Keratinocyte (primary cell): ENCODE results near the gene GOLGA6A. TPM values are rescaled to one million over a fixed set of nuclear protein-coding genes. Genes with fewer than 3 reads are reported as not detected.

Source experiments
- DNase-seq: peaks from one replicate; pipeline ENCODE4 v3.0.0-alpha.2; 2011; ENCODE audit warnings: low read depth, missing footprints, low spot score
- FAIRE-seq: peaks from 2 replicates; lab custom pipeline; 2011; peaks lifted over from hg19 to GRCh38; lab: Jason Lieb, UNC
- H2AFZ ChIP-seq: 2 replicates; pipeline ENCODE4 v1.6.0; 2012; ENCODE audit warnings: low read length, control low read depth, inconsistent platforms; ENCODE audit not compliant: control insufficient read depth
- H3K27ac ChIP-seq: 2 replicates; pipeline ENCODE4 v1.5.1; 2011; ENCODE audit warnings: low read length; ENCODE audit not compliant: control insufficient read depth, insufficient read depth
- H3K27me3 ChIP-seq: 3 replicates; pipeline ENCODE4 v1.6.0; 2011; ENCODE audit warnings: low read length; ENCODE audit not compliant: control insufficient read depth, insufficient read depth; ENCODE audit errors: extremely low read depth
- H3K36me3 ChIP-seq, 2 experiments: 2 replicates in 1 of 2; 3 replicates in 1 of 2; pipeline ENCODE4 v1.5.1; 2011; ENCODE audit warnings: low read length in 2 of 2, mild to moderate bottlenecking in 1 of 2; ENCODE audit not compliant: control insufficient read depth in 2 of 2, insufficient read depth in 2 of 2; ENCODE audit errors: extremely low read depth in 1 of 2
- H3K4me1 ChIP-seq: 3 replicates; pipeline ENCODE4 v1.5.1; 2011; ENCODE audit warnings: low read length; ENCODE audit not compliant: control insufficient read depth, insufficient read depth; ENCODE audit errors: extremely low read depth
- H3K4me2 ChIP-seq: 3 replicates; pipeline ENCODE4 v1.6.0; 2011; ENCODE audit warnings: low read depth, low read length; ENCODE audit not compliant: control insufficient read depth, insufficient read depth; ENCODE audit errors: extremely low read depth
- H3K4me3 ChIP-seq, 3 experiments: fragments of 200-600 bp in 1 of 3; sonication (generic) in 1 of 3; 2 replicates in 2 of 3; 3 replicates in 1 of 3; pipeline ENCODE4 v1.5.1; 2011 to 2016; ENCODE audit warnings: low read length in 3 of 3, mild to moderate bottlenecking in 3 of 3, control low read depth in 2 of 3, inconsistent platforms in 1 of 3, low read depth in 1 of 3, mixed read lengths in 1 of 3, mixed run types in 1 of 3, moderate library complexity in 1 of 3; ENCODE audit not compliant: control insufficient read depth in 2 of 3, insufficient read depth in 2 of 3; ENCODE audit errors: extremely low read depth in 1 of 3
- H3K79me2 ChIP-seq: 2 replicates; pipeline ENCODE4 v1.6.0; 2012; ENCODE audit warnings: low read length; ENCODE audit not compliant: control insufficient read depth, insufficient read depth
- H3K9ac ChIP-seq: 3 replicates; pipeline ENCODE4 v1.6.0; 2011; ENCODE audit warnings: low read length; ENCODE audit not compliant: control insufficient read depth, insufficient read depth; ENCODE audit errors: extremely low read depth
- H3K9me1 ChIP-seq: 3 replicates; pipeline ENCODE4 v1.6.0; 2011; ENCODE audit warnings: low read length; ENCODE audit not compliant: control insufficient read depth, insufficient read depth; ENCODE audit errors: extremely low read depth
- H3K9me3 ChIP-seq: 2 replicates; pipeline ENCODE4 v1.5.1; 2012; ENCODE audit warnings: low read depth, low read length; ENCODE audit not compliant: control insufficient read depth
- H4K20me1 ChIP-seq: 3 replicates; pipeline ENCODE4 v1.6.0; 2011; ENCODE audit warnings: low read length; ENCODE audit not compliant: control insufficient read depth, insufficient read depth; ENCODE audit errors: extremely low read depth
- EZH2 ChIP-seq: IDR thresholded peaks from one replicate; pipeline ENCODE4 v1.6.1; 2012; ENCODE audit warnings: inconsistent platforms, mild to moderate bottlenecking, low read length, moderate library complexity
- dilution Hi-C: fragments of 300-500 bp; cut with MboI; formaldehyde crosslinking; loops from one replicate; pipeline ENCODE4 v1.7.0; 2020; ENCODE audit warnings: low sequenced_read_pairs; ENCODE audit not compliant: extremely low pct_ligation_motif_present
- polyA plus RNA-seq, 5 experiments: library from polyadenylated mRNA; depleted of rRNA in 3 of 5; stranded (reverse) in 3 of 5; stranded (forward) in 1 of 5; unstranded in 1 of 5; fragments of >200 nt; gene quantifications; 1 replicate in 1 of 5; 2 replicates in 3 of 5; 3 replicates in 1 of 5; pipeline versions ENCODE4 v1.2.1 to v1.2.3, GENCODE V29; 2011 to 2012; ENCODE audit warnings: missing spikeins in 2 of 5, low read depth in 1 of 5, low replicate concordance in 1 of 5
- TF ChIP-seq, protein P1 (sequence below), 3 experiments: IDR thresholded peaks in 1 of 3; conservative IDR thresholded peaks in 1 of 3; optimal IDR thresholded peaks in 1 of 3; 2 replicates in 2 of 3; 3 replicates in 1 of 3; pipeline versions ENCODE3 to v1.5.1; 2011; ENCODE audit warnings: low read length in 3 of 3, mild to moderate bottlenecking in 3 of 3, moderate library complexity in 2 of 3, control low read depth in 1 of 3, inconsistent platforms in 1 of 3; ENCODE audit not compliant: insufficient read depth in 2 of 3; ENCODE audit errors: extremely low read depth in 1 of 3

Gene GOLGA6A
- polyA plus RNA-seq, 1 donor (not counting 4 experiments of a cell fraction or from before 2014, with no cell fraction given), result not detected

DNA sequence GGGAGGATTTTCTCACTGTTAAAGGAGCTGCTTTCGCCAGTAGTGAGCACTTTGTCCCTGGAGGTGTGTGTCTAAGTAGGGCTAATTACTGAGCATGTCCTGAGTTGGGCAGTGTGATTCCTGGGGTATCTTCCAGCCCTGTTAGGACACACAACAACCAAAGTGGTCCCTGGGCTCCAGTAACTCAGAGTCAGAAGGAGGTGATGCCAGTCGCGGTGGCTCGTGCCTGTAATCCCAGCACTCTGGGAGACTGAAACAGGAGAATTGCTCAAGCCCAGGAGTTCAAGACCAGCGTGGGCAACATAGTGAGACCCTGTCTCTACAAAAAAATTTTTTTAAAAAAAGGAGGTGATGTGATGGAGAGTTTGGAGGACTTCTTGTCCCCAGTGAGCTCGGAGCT is 50.3 kb downstream of the GOLGA6A start:
- Histone ChIP-seq H3K4me3 (no peak overlapping the region), H3K27me3 (no peaks in the 10 kb centered on the region), H3K27ac (no peak overlapping the region), H3K36me3 (peaks cover 43 to 56% of the 10 kb centered on the region in 2 experiments), H3K9me1 (no peaks in the 10 kb centered on the region), H3K79me2 (peaks cover 11% of the 10 kb centered on the region), H4K20me1 (no peaks in the 10 kb centered on the region), H3K9me3 (no peaks in the 10 kb centered on the region), H3K4me1 (no peaks in the 10 kb centered on the region), H2AFZ (no peak overlapping the region), H3K9ac (no peak overlapping the region), H3K4me2 (no peak overlapping the region)
- FAIRE-seq (no peak), DNase-seq (no peak)
- TF ChIP-seq, protein P1, sequence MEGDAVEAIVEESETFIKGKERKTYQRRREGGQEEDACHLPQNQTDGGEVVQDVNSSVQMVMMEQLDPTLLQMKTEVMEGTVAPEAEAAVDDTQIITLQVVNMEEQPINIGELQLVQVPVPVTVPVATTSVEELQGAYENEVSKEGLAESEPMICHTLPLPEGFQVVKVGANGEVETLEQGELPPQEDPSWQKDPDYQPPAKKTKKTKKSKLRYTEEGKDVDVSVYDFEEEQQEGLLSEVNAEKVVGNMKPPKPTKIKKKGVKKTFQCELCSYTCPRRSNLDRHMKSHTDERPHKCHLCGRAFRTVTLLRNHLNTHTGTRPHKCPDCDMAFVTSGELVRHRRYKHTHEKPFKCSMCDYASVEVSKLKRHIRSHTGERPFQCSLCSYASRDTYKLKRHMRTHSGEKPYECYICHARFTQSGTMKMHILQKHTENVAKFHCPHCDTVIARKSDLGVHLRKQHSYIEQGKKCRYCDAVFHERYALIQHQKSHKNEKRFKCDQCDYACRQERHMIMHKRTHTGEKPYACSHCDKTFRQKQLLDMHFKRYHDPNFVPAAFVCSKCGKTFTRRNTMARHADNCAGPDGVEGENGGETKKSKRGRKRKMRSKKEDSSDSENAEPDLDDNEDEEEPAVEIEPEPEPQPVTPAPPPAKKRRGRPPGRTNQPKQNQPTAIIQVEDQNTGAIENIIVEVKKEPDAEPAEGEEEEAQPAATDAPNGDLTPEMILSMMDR (optimal IDR thresholded peaks at IDR 0.05 in 1 of 3, IDR thresholded peaks at IDR 0.05 in 1 of 3, conservative IDR thresholded peaks at IDR 0.05 in 1 of 3; ENCODE audit: extremely low read depth in 1 of 3, insufficient read depth in 2 of 3, low read length in 3 of 3), result no peak
- TF ChIP-seq EZH2, result no peak
- dilution Hi-C loops, result no loop called here

DNA sequence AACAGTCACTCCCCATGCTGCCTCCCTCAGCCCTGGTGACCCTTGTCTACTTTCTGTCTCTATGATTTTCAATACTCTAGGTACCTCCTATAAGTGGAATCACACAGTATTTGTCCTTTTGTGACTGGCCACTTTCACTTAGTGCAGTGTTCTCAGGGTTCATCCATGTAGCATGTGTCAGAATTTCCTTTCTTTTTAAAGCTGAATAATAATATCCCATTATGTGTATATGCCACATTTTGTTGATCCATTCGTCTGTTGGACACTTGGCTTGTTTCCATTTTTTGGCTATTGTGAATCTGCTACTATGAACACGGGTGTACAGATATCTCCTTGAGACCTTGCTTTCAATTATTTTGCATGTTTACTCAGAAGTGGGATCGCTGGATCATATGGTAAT is 53.7 kb downstream of the GOLGA6A start:
- H3K9me1 ChIP-seq, result no peaks in the 10 kb centered on the region
- no peaks in the 10 kb centered on the region for H3K27me3 ChIP-seq
- no peak overlapping the region for H3K4me2 ChIP-seq
- dilution Hi-C loops, result no loop called here
- H3K9me3 ChIP-seq, result no peaks in the 10 kb centered on the region
- H3K4me3 ChIP-seq, result no peak overlapping the region
- no peak overlapping the region for H2AFZ ChIP-seq
- no peaks in the 10 kb centered on the region for H3K4me1 ChIP-seq
- peaks cover 27% of the 10 kb centered on the region for H3K79me2 ChIP-seq
- H3K36me3 ChIP-seq, result peaks cover 40 to 55% of the 10 kb centered on the region in 2 experiments
- no peak for TF ChIP-seq EZH2
- TF ChIP-seq, protein P1 (optimal IDR thresholded peaks at IDR 0.05 in 1 of 3, IDR thresholded peaks at IDR 0.05 in 1 of 3, conservative IDR thresholded peaks at IDR 0.05 in 1 of 3; ENCODE audit: extremely low read depth in 1 of 3, insufficient read depth in 2 of 3, low read length in 3 of 3), result no peak
- no peak overlapping the region for H3K27ac ChIP-seq
- no peak overlapping the region for H3K9ac ChIP-seq
- DNase-seq, result no peak
- peaks cover 7% of the 10 kb centered on the region for H4K20me1 ChIP-seq
- no peak for FAIRE-seq
